ENCODE measurements around the gene SACS. TPM values are rescaled to one million over a fixed set of nuclear protein-coding genes. Genes with fewer than 3 reads are reported as not detected.
A peak's percentile ranks its signal among the peaks of the same experiment; 100 is the strongest.
"Not testable (repeated sequence)": the region's sequence is repeated elsewhere in the genome, so short reads cannot be mapped to it uniquely, and the experiment has no call there.

Gene SACS
- total RNA-seq, 2 donors from 2014 or later, result 12.1 to 23.3 TPM

GRCh38 chr13:23430664-23431063 lies 2.8 kb downstream of the SACS start:
- DNase-seq, result no peak
- no peak for ATAC-seq
- intact Hi-C loops (cut with DNase I), result no loop called here

GRCh38 chr13:23427881-23428528 lies 5.5 kb downstream of the SACS start:
- no peak for DNase-seq
- peak in 1 of 2 donors; percentile 72 for ATAC-seq
- intact Hi-C loops (cut with DNase I), result no loop called here

GRCh38 chr13:23427342-23427843 lies 6.1 kb downstream of the SACS start:
- intact Hi-C loops (cut with DNase I), result no loop called here
- peak; percentile 78 to 94 for ATAC-seq
- DNase-seq, result peak; percentile 35

GRCh38 chr13:23421596-23421995 lies 11.9 kb downstream of the SACS start:
- intact Hi-C loops (cut with DNase I), result no loop called here
- ATAC-seq (no peak), DNase-seq (no peak)

- ATAC-seq (no peak), DNase-seq (no peak)
- intact Hi-C loops (cut with DNase I), result no loop called here
Observed at GRCh38 chr13:23418776-23419683, 14.5 kb downstream of the SACS start.

GRCh38 chr13:23414682-23415081 lies 18.8 kb downstream of the SACS start:
- DNase-seq (no peak), ATAC-seq (no peak)
- intact Hi-C loops (cut with DNase I), result no loop called here

- peak; percentile 65 to 70 for ATAC-seq
- no peak for DNase-seq
- intact Hi-C loops (cut with DNase I), result no loop called here
Observed at GRCh38 chr13:23411706-23412105, 21.8 kb downstream of the SACS start.

- no peak for DNase-seq
- ATAC-seq, result no peak
- intact Hi-C loops (cut with DNase I), result no loop called here
Observed at GRCh38 chr13:23411220-23411619, 22.3 kb downstream of the SACS start.

GRCh38 chr13:23408026-23408425 lies 25.5 kb downstream of the SACS start:
- DNase-seq (no peak), ATAC-seq (no peak)
- intact Hi-C loops (cut with DNase I), result no loop called here

GRCh38 chr13:23401156-23401555 lies 32.3 kb downstream of the SACS start:
- DNase-seq; ATAC-seq; intact Hi-C loops (cut with DNase I): not testable (repeated sequence)

- ATAC-seq, result no peak
- intact Hi-C loops (cut with DNase I), result no loop called here
- DNase-seq, result no peak
Observed at GRCh38 chr13:23399347-23399746, 34.2 kb downstream of the SACS start.

GRCh38 chr13:23394821-23395220 lies 38.7 kb downstream of the SACS start:
- DNase-seq, result no peak
- intact Hi-C loops (cut with DNase I), result no loop called here
- no peak for ATAC-seq

GRCh38 chr13:23392925-23393645 lies 40.4 kb downstream of the SACS start:
- intact Hi-C loops (cut with DNase I), result no loop called here
- DNase-seq (no peak), ATAC-seq (no peak)

GRCh38 chr13:23392313-23392712 lies 41.2 kb downstream of the SACS start:
- ATAC-seq (no peak), DNase-seq (no peak)
- intact Hi-C loops (cut with DNase I), result no loop called here

GRCh38 chr13:23391752-23392151 lies 41.8 kb downstream of the SACS start:
- peak in 1 of 2 donors; percentile 26 for ATAC-seq
- intact Hi-C loops (cut with DNase I), result no loop called here
- DNase-seq, result no peak

- ATAC-seq (no peak), DNase-seq (no peak)
- intact Hi-C loops (cut with DNase I), result no loop called here
Observed at GRCh38 chr13:23386533-23386932, 47.0 kb downstream of the SACS start.

GRCh38 chr13:23385931-23386330 lies 47.6 kb downstream of the SACS start:
- DNase-seq, result no peak
- intact Hi-C loops (cut with DNase I), result no loop called here
- no peak for ATAC-seq

- intact Hi-C loops (cut with DNase I), result no loop called here
- no peak for DNase-seq
- ATAC-seq, result no peak
Observed at GRCh38 chr13:23384111-23384510, 49.4 kb downstream of the SACS start.

GRCh38 chr13:23383151-23383550 lies 50.4 kb downstream of the SACS start:
- no peak for DNase-seq
- intact Hi-C loops (cut with DNase I), result no loop called here
- ATAC-seq, result no peak

GRCh38 chr13:23381866-23382265 lies 51.6 kb downstream of the SACS start:
- intact Hi-C loops (cut with DNase I), result no loop called here
- ATAC-seq, result no peak

More at GRCh38 chr13:23381866-23382265, 51.6 kb downstream of the SACS start:
- DNase-seq, result no peak
